Smooth muscle cell (in vitro differentiated cells): ENCODE results near the gene PRSS56. TPM values are rescaled to one million over a fixed set of nuclear protein-coding genes. Genes with fewer than 3 reads are reported as not detected.

Experiments used
- DNase-seq: peaks from one replicate; lab custom pipeline; 2025; ENCODE audit not compliant: unreplicated experiment; lab: John Stamatoyannopoulos, UW
- H2AFZ ChIP-seq: fragments of 200-600 bp; sonication (generic); 2 replicates; pipeline ENCODE4 v1.6.0; 2016; ENCODE audit warnings: antibody characterized with exemption, low read depth, mild to moderate bottlenecking
- H3F3A ChIP-seq: fragments of 200-600 bp; sonication (generic); 2 replicates; pipeline ENCODE4 v1.6.0; 2017; ENCODE audit warnings: antibody characterized with exemption, low read depth
- H3K27ac ChIP-seq: fragments of 200-600 bp; sonication (generic); 2 replicates; pipeline ENCODE4 v1.5.1; 2016; ENCODE audit warnings: low read depth, mild to moderate bottlenecking
- H3K27me3 ChIP-seq: fragments of 200-600 bp; sonication (generic); 2 replicates; pipeline ENCODE4 v1.6.1; 2016; ENCODE audit warnings: low read depth, mild to moderate bottlenecking
- H3K36me3 ChIP-seq: fragments of 200-600 bp; sonication (generic); 2 replicates; pipeline ENCODE4 v1.5.1; 2016; ENCODE audit warnings: low read depth
- H3K4me1 ChIP-seq: fragments of 200-600 bp; sonication (generic); 2 replicates; pipeline ENCODE4 v1.5.1; 2016; ENCODE audit warnings: low read depth
- H3K4me2 ChIP-seq: fragments of 200-600 bp; sonication (generic); 2 replicates; pipeline ENCODE4 v1.6.0; 2016; ENCODE audit warnings: mild to moderate bottlenecking
- H3K4me3 ChIP-seq: fragments of 200-600 bp; sonication (generic); 2 replicates; pipeline ENCODE4 v1.5.1; 2016; ENCODE audit warnings: mild to moderate bottlenecking
- H3K79me2 ChIP-seq: fragments of 200-600 bp; sonication (generic); 2 replicates; pipeline ENCODE4 v1.6.0; 2016; ENCODE audit warnings: low read depth, mild to moderate bottlenecking
- H3K9ac ChIP-seq: fragments of 200-600 bp; sonication (generic); 2 replicates; pipeline ENCODE4 v1.6.0; 2016; ENCODE audit warnings: low read depth
- H3K9me3 ChIP-seq: fragments of 200-600 bp; sonication (generic); replicated peaks from 2 replicates; pipeline ENCODE4 v1.5.1; 2016; ENCODE audit warnings: low read depth
- H4K20me1 ChIP-seq: fragments of 200-600 bp; sonication (generic); 2 replicates; pipeline ENCODE4 v1.6.0; 2016; ENCODE audit warnings: low read depth
- CTCF ChIP-seq: fragments of 200-600 bp; sonication (generic); IDR thresholded peaks from 2 replicates; pipeline ENCODE4 v1.5.1; 2017; ENCODE audit warnings: borderline replicate concordance, mild to moderate bottlenecking, antibody characterized with exemption; ENCODE audit not compliant: insufficient read depth, poor library complexity, severe bottlenecking
- WGBS: methylation state at CpG from one replicate; pipeline ENCODE4 v1.1.7; 2016; ENCODE audit warnings: low lambda C conversion rate; 5-methylcytosine and 5-hydroxymethylcytosine counted together
- polyA plus RNA-seq: library from polyadenylated mRNA; unstranded; fragments of >200 nt; fragmentation: Nextera tagmentation; extraction: Ambion mirVana; gene quantifications from 2 replicates; pipeline ENCODE4 v1.2.1, GENCODE V29; 2016
- total RNA-seq: library from RNA; depleted of rRNA; stranded (reverse); fragments of >200 nt; gene quantifications from 2 replicates; pipeline ENCODE4 v1.2.3, GENCODE V29; 2014

The PRSS56 gene
- total and polyA plus RNA-seq, 2 experiments from 2014 or later = not detected

DNA sequence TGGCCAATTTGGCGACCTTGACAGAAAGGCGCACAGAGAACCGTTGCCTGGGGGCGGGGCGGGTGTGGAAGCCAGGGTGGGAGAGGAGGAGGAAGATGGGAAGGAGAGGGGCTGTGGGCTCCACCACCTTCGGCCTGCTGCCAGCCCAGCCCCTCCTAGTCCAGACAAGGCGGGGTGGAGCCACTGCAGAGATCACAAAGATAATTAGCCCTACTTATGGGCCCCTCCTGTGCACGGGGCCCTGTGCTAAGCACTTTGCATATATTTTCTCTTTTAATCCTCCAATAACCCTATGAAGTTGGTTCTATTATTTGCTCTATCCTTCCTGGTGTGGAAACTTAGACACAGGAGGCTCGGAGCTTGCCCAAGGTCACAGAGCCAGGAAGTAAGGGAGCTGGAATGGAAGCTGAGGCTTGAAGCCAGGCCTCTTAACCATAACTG lies 18.8 kb upstream of the PRSS56 start:
- H3K36me3 ChIP-seq = no peaks in the 10 kb centered on the region
- no peak for DNase-seq
- no peak overlapping the region for H3K4me2 ChIP-seq
- H3K27ac ChIP-seq = no peak overlapping the region
- no peak overlapping the region for H3K9ac ChIP-seq
- no peak for TF ChIP-seq CTCF
- no peaks in the 10 kb centered on the region for H3K79me2 ChIP-seq
- H3K27me3 ChIP-seq = peaks cover 50% of the 10 kb centered on the region
- no peaks in the 10 kb centered on the region for H3F3A ChIP-seq
- H4K20me1 ChIP-seq = no peaks in the 10 kb centered on the region
- peaks cover 17% of the 10 kb centered on the region for H3K4me1 ChIP-seq
- no peaks in the 10 kb centered on the region for H3K9me3 ChIP-seq
- 80% methylated on average over 9 of the region's 9 CpGs for WGBS
- no peak overlapping the region for H3K4me3 ChIP-seq
- no peak overlapping the region for H2AFZ ChIP-seq

DNA sequence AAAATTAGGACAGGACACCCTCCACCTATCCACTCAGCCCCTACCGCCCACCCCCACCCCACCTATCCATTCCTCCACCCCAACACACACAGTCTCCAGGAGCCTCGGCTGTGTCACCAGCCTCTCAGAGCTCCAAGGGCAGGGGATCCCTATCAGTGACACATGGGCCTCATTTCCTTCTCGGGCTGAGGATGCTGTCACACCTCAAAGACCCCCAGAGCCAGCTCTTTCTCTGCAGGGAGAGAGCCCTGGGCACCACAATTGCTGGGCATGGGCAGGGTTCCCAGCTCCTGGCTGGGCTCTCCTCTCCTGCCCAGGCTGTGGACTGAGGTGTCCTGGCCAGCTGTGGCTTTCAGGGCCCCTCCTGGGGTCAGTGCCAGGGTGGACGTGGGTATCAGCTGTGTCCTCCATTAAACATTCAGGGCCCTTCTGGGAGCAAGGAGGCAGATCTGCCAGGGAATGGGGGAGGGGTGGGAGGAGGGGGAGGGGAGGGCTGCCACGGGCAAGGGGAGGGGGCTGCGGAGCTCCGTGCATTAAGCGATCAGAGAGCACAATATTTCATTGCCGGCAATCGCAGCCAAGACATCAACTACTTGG lies 18.3 kb upstream of the PRSS56 start:
- Histone ChIP-seq H3F3A (no peaks in the 10 kb centered on the region), H3K27me3 (peaks cover 55% of the 10 kb centered on the region), H3K4me2 (no peak overlapping the region), H3K36me3 (no peaks in the 10 kb centered on the region), H3K9ac (no peak overlapping the region), H3K9me3 (no peaks in the 10 kb centered on the region), H2AFZ (no peak overlapping the region), H3K4me3 (no peak overlapping the region), H3K27ac (no peak overlapping the region), H3K4me1 (peaks cover 17% of the 10 kb centered on the region), H3K79me2 (no peaks in the 10 kb centered on the region), H4K20me1 (no peaks in the 10 kb centered on the region)
- 47% methylated on average over 9 of the region's 10 CpGs for WGBS
- no peak for DNase-seq
- no peak for TF ChIP-seq CTCF

DNA sequence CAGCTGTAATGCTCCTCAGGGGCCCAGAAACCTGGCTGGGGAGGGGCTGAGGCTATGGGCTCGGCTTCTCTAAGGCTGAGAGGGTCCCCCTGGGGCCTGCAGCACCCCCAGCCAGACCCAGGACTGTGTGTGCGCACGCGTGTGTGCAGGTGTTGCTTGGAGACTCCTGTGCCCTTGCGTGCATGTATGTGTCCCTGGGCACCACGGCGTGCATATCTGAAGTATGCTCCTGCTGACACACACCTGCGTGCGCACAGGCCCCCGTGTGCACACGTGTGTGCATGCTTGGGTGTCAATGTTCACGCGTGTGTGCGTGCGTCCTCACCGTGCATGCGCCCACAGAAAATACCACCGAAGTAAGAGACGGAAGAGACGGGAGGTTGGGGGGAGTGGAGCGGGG lies 17.7 kb upstream of the PRSS56 start:
- TF ChIP-seq CTCF = no peak
- Histone ChIP-seq H3K27me3 (peaks cover 59% of the 10 kb centered on the region), H3K9ac (no peak overlapping the region), H4K20me1 (no peaks in the 10 kb centered on the region), H3F3A (no peaks in the 10 kb centered on the region), H3K4me1 (peaks cover 17% of the 10 kb centered on the region), H3K36me3 (no peaks in the 10 kb centered on the region), H3K4me3 (no peak overlapping the region), H2AFZ (no peak overlapping the region), H3K9me3 (no peaks in the 10 kb centered on the region), H3K4me2 (peak overlapping the region; percentile 81), H3K79me2 (no peaks in the 10 kb centered on the region), H3K27ac (no peak overlapping the region)
- DNase-seq = no peak
- WGBS = 10% methylated on average over 20 of the region's 21 CpGs
